ELR (cell line): ENCODE measurements around the gene NTNG1.

ENCODE experiments used
- DNase-seq: peaks from one replicate; pipeline ENCODE4 v3.0.0-alpha.2; 2015; ENCODE audit warnings: low read depth

Gene NTNG1

DNA sequence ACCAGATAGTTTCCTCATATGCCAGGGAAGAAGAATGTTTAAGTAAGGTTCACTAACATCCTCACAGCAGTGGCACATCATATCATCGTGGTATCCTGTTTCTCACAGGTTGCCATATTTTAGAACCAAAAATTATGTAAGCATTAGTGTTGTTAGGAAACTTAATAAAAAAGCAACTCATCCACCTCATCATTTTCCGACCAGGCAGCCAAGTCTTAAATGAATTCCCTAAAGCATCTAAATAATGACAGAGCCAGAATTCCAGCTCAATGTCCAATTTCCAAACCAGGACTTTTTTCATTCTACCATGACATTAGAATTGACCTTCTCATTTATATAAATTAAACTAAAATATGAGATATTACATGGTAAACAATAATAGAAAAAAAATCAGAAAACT lies 272.7 kb downstream of the NTNG1 start:
- no peak for DNase-seq

DNA sequence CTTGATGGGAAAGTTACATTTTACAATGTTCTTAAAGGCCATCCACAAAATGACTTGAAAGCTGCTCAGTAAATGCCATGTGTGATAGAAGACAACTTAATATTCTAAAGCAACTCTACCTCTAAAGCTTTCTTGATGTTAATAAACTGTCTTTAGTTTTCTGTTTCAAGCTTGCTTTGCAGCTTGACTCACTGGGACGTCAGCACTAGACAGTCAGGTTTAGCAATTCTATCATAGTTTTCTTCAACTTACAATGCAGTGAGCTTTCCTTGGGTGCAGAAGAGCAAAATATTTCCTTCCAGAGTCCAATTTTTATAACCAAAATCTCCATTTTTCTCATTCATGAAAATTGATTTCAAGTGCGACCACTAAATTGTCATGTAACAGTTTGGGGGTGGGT lies 273.1 kb downstream of the NTNG1 start:
- DNase-seq: no peak

DNA sequence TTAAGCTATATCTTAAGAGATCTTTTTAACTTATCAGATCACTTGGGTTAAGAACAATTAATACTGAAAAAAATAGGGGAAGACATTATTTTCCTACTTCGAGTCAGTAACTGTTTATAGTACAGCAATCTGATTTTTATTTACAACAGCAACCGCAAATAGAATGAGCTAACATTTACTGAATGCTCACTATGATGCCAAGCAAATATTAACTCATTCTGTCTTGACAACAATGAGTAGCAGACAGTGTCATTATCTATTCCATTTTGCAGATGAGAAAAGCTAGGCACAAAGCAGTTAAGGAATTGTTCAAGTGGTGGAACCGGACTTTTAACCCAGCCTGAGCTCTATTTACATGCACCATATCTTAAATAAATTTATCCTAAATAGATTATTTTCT lies 273.7 kb downstream of the NTNG1 start:
- peak; percentile 1 for DNase-seq

DNA sequence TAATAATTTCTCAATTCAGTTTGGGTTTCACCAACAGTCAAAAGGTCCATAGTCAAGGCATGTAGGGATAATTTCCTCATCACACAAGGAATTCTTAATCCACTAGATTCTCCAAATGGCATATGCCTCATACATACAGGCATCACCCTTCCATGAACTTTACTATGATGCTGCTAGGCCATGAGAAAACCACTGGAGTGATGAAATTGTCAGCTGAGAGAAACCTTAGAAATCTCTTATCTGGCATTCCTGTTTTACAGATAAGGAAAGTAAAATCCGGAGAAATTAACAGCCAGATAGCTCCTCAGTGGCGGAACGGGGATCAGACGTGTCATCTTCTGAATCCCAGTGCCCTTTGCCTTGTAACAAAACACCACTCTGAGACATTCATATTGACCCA lies 274.4 kb downstream of the NTNG1 start:
- DNase-seq: no peak

DNA sequence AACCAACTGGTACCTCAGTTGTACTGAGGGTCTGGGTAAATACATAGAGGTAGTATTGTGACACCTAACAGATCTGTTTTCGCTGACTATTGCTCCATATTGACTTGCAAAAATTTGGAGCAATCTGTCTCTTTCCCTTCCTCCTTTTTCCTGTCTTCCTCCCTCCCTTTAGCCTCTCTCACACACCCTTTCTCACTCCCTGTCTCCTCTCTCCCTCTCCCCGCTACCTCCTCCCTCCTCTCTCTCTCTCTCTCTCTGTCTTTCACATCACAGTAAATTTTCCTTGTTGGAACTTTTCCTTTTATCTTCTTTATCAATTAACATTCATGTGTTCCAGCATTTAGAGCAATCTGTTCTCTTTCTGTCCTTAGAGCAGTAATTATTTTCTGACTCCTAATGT lies 278.2 kb downstream of the NTNG1 start:
- no peak for DNase-seq

DNA sequence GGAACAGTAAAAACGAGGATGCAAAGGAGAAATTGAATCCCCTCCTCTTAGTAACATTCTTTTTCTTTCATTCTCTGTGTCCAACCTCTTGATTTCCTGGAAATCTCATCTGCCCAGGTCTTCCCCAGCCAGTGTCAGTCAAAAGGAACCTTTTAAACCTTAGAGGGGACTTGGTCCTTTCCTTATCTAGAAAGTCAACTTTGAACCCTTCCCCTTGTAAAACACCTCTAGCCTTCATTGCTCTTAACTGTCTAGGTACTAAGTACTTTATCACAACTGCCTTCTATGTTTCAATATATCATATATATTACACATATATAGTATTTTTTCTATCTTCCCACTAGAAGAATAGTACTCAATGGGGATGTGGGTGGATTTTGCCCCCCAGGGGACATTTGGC lies 282.1 kb downstream of the NTNG1 start:
- no peak for DNase-seq

DNA sequence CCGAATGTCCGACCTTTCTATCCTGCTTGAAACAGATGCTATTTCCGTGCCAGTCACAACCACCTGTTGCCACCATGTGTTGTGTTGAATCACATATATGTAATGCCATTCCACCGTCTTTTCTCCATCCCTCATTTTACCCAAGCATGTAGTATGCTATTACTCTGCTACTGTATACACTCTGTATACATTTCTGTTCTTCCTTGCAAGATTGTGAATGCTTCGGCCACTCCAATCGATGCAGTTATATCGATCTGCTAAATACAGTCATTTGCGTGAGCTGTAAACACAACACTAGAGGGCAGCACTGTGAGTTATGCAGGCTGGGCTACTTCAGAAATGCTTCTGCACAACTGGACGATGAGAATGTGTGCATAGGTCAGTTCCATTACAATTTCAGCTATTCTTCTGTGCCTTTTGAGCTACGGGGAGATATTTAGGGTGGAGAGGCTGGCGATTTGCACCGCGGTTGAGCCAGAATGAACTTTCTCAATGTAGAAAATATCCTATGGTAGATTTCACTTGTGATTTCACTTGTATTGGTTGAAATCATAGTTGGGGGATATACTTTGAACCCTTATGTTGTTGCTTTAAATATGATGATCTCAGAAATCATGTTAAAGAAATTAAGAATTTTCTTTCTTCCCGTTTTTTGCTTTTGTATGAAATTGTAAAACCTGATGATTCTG lies 289.8 kb downstream of the NTNG1 start:
- peak; percentile 49 for DNase-seq

DNA sequence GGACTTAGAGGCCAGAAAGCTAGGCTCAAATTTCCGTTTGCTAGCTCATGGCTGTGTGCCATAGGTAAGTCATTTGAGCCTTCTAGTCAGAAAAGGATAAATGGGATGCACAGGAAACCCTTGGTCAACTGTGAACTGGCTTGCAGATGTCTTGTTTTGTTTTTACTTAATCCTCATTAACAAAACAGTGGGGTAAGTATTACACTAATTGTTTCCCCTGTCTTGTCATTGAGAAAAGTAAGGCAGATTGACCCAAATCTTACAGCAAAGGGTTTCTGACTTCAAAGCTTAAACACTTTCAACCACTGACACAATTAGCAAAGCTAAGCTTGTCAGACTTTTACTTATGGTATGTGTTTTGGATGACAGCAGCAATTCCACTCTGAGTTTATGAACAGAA lies 291.3 kb downstream of the NTNG1 start:
- no peak for DNase-seq

DNA sequence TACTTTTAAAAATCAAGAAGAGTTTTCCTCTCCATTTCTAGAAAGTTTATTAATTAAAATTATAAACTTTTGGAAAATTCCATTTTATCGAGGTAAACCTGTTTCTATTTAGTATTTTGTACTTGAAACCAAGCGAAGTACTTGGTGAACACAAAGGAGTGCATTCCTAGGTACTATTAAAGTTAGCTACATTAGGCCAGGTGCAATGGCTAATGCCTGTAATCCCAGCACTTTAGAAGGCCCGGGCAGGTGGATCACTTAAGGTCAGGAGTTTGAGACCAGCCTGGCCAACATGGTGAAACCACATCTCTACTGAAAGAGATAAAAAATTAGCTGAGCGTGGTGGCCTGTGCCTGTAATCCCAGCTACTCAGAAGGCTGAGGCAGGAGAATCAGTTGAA lies 292.2 kb downstream of the NTNG1 start:
- DNase-seq: no peak

DNA sequence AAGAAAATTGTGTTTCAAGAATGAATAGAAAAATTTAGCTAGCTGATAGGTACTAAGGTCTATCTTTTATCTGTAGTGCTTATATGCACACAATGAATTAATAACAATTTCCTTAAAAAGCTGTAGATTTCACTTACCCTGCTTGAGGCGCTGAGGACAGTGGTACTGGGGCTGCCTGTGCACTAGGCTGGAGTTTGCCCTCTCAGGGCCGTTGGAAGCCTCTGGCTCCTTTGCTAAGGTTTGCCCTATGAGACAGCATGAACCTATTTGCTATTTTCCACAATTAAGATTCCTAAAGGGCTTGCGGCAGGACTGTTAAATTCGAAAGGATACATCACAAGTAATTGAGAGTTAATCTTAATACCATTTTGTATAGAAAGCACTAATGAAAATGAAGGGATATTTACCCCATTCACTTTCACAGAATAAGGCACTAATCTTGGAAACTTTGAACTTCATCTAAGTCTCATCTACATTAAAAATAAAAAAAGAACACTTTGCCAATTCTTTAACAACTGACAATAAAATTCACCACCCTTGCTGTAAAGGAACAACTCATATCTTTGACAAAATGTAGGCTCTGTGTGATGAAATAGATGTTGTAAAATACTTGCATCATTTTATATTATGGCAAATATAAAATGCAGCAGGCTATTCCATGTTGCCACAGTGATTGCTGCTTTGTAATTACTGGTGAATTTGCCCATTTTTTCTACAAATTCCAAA lies 293.0 kb downstream of the NTNG1 start:
- no peak for DNase-seq

DNA sequence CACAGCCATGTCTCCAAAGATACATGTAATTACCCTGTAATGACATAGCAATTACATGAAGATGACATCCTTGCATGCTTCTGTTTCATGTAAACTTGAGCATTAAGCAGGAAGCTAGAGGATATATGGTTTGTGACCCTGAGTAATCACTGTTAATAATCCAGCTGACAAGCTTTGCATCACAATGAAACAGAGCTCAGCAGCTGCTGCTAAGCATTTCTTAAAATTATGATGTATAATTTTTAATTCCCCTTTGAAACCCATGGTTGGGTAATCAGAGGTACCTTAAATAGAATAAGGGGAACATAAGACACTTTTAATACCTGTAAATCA lies 293.5 kb downstream of the NTNG1 start:
- DNase-seq: no peak

DNA sequence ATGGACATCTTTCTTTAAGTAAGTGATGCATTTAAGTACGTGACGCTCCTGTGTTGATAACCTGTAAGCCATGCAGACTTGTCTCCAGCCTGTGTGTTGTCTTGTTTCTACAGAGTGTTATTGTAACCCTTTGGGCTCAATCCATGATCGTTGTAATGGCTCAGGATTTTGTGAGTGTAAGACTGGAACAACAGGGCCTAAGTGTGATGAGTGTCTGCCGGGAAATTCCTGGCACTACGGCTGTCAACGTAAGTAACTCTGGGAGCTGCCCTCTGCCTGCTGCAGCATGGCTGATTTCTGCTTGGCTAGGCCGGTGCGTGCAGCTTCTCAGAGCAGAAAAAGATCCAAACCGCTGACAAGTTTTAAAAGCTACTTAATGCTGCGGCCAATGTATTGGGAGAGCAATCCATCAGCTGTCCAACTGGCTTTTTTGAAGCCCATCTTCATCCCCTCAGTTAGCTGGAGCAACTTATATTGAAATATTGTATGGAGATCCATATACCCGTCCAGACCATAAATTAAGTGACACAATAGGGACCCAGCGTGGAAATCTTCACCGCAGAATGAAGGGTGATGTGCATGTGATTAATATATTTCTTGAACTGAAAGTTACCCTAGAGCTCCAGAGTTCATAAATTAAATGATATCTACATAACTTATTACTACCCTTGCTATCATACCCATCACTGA lies 295.9 kb downstream of the NTNG1 start:
- no peak for DNase-seq

DNA sequence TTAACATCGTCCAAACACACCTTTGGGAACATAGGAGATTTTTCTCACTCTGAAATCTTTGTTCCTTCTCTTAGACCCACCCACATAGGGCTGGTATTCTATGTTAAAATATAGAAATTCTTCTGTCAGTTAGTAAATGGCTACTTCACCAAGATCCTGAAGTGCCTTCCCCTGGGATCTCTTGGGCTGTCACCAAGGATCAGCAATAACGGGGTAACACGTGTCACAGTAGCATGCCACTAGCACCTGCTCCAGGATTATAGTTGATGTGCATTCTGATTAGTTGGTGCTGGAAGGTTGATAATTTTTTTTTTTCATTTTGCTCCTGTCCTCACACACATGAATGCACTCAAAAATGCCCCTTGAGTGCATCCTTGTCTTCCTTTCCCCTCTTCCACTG lies 298.7 kb downstream of the NTNG1 start:
- no peak for DNase-seq

DNA sequence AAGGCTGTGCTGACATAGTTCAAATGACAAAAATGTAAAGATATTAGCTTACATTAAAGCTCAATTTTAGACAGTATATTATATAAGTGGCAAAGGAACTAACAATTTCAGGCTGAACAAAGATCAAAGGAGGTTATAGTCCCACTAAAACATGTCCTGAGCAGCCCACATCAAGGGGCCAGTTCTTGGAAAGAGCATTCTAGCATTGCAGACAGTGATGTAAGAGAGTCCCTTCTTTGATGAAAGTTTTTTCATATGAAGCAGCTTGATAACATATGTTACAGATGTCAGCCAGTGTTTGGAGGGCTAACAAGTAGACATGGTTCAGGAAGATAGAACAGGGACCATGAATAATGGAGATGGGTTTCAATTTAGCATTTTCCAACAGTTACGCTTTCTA lies 301.7 kb downstream of the NTNG1 start:
- DNase-seq: no peak

DNA sequence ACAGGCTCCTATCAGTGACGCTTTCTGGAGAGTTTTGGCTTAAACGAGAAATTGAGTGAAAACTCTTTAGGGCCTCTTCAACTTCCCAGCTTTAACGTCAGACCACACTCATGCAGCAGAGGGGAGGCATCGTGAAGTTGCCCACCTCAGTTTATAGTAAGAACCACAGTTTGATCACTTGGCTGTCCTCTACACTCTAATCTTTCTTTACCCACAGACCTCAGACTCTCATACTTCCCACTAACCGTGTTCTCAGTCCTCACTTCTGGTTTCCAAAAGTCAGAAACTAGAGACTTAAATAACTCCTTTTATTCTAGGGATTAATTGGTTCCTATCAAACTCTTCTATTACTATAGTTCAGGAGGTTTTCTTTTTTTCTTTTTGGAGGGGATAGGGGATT lies 302.2 kb downstream of the NTNG1 start:
- DNase-seq: no peak

DNA sequence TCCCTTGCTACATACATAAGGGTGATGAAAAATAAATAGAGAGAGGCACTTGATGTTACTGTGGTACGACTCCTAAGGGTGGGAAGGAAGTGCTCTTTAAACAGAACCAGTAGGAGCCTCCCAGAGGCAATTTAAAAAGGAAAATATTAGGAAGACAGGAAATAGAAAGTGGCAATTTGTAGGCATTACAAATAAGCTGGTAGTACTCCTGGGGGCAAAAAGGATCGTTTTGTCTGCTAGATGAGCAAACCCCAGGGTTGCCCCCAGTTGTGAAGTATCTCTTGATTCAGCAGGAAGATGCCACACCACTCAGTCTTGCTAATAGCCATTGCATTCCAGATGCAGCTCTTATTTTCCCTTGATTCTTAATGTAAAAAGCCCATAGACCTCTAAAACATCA lies 303.0 kb downstream of the NTNG1 start:
- no peak for DNase-seq

DNA sequence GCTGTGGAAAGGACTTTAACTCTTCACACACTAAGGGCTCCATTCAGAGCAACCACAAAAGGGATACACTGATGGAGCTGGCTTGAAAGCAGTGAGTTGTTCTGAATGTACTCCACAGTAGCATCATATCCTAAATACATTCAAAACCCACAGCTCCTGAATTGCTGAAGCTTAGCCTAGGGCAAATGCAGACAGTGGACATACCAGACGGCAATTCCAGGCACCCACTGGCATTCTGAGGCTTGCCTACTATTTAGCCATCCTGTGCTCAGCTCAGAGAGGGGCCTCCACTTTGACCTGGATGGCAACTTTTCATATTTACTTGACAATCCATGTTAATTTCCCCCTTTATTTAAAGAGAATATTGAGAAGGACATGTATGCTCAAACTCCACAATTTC lies 303.5 kb downstream of the NTNG1 start:
- no peak for DNase-seq

DNA sequence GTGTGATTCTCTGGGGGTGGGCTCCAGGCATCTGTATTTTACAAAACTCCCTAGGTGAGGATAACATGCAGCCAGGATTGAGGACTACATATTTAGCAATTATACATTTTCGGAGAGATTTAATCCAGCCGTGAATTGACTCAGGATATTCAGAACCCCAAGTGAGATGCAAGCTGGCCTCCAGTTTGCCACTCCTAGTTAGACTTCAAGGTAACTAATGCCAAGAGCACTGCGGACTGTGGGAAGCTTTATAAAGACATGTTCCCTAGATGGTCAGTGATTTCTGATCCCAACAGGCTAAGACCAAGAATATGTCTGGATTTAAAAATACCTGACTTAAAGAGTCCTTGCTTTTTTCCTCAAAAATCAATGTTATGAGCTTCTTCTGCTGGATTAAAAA lies 308.5 kb downstream of the NTNG1 start:
- no peak for DNase-seq

DNA sequence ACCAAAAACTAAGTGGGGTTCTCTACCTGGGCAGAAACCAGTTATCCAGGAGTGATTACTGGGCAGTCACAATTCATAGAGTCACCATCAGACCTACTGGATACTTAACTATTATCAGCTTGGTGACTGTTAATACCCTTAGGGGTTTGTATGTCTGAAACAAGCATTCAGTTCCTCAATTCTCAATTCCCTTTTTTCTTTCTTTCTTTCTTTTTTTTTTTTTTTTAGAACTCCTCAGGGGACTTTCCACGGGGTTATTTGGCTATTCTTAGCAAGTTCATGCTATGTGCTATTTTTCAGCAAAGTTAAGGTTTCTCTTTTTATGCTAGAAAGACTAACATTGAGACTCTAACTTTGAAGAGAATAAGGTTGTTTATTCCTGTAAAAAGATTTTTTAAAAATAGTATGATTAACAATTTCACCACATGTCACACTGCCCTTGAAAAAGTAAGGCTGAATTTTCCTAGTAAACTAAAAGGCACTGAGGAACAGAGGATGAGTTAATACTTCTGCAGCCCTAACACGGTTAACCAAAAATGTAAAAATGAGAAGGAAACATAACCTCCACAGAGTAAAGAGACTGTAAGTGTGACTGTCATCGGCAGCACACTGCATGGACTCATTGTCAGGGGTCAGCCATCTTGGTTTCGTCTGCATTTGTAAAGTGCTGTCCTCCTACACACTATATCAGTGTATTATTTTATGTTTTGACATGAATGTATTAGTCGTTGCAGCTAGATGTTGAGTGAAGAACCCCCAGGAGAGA lies 310.2 kb downstream of the NTNG1 start:
- DNase-seq: no peak

DNA sequence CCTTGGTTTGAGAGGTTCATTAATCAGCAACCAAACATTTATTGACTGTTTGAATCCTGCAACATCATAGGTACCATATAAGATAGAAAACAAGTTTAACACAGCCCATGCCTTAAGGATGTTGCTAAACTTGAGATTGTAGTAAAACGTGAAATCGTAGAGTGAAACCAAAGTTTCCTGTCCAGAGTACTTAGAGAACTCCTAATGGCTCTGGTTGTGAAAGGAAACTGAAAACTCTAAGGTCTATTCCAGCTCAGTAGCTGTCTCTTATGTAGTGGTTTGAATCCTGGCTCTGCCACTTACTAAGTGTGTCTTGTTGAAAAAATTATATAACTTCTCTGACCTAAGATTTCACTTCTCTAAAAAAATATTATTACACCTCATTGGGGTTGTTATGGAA lies 310.9 kb downstream of the NTNG1 start:
- no peak for DNase-seq

DNA sequence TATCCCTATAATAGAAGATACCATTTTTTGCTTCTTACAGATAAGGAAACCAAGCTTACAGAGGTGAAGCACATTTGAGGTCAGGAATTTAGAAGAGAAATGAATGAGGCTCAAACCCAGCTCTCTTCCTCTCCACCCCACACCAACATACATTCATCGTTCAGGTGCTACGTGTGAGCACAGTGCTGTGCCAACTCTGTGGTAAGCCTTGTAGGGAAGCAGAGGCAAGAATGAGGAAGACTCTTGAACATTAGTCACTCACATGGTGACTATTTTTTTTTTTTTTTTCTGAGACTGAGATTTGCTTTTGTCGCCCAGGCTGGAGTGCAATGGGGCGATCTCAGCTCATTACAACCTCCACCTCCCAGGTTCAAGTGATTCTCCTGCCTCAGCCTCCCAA lies 314.0 kb downstream of the NTNG1 start:
- DNase-seq: no peak

DNA sequence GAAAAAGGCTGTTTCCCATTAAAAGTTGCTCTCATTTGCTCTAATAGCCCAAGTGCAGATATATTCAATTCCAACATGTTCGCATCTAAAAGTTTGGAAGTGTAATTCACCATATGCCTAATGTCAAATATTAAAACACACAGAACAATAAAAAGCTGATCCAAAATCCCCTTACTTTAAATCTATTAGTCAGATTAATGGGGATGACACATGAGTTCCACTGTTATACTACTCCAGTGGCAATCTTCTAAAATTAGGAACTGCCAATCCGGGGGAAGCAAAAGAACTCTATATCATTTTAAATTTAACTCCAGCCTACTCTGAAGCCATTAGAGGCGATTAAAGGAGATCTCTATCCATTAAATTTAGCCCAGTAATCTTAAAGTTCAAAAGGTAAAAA lies 317.1 kb downstream of the NTNG1 start:
- DNase-seq: no peak
